ENCODE data around the gene FBXL7. TPM values are rescaled to one million over a fixed set of nuclear protein-coding genes. Genes with fewer than 3 reads are reported as not detected.

Gene FBXL7
- total RNA-seq, 1 donor from 2014 or later, result 8.0 TPM

GRCh38 chr5:15606197-15606596 lies 106.2 kb downstream of the FBXL7 start:
- H3K27ac ChIP-seq, result no peak overlapping the region
- H3K36me3 ChIP-seq, result no peaks in the 10 kb centered on the region
- H3K9me3 ChIP-seq, result no peaks in the 10 kb centered on the region
- H3K27me3 ChIP-seq (ENCODE audit: low read depth), result no peaks in the 10 kb centered on the region
- no peak overlapping the region for H3K4me3 ChIP-seq
- TF ChIP-seq CTCF (IDR thresholded peaks at IDR 0.05), result no peak
- no peak for DNase-seq
- no peak for ATAC-seq
- H3K4me1 ChIP-seq, result no peaks in the 10 kb centered on the region
- intact Hi-C loops (cut with DNase I), result no loop called here

GRCh38 chr5:15607076-15607475 lies 107.1 kb downstream of the FBXL7 start:
- no peak overlapping the region for H3K4me3 ChIP-seq
- DNase-seq (no peak), ATAC-seq (no peak)
- no peaks in the 10 kb centered on the region for H3K4me1 ChIP-seq
- H3K27ac ChIP-seq, result no peak overlapping the region
- intact Hi-C loops (cut with DNase I), result no loop called here
- H3K9me3 ChIP-seq, result no peaks in the 10 kb centered on the region
- H3K27me3 ChIP-seq (ENCODE audit: low read depth), result no peaks in the 10 kb centered on the region
- no peaks in the 10 kb centered on the region for H3K36me3 ChIP-seq
- TF ChIP-seq CTCF (IDR thresholded peaks at IDR 0.05), result no peak

DNA sequence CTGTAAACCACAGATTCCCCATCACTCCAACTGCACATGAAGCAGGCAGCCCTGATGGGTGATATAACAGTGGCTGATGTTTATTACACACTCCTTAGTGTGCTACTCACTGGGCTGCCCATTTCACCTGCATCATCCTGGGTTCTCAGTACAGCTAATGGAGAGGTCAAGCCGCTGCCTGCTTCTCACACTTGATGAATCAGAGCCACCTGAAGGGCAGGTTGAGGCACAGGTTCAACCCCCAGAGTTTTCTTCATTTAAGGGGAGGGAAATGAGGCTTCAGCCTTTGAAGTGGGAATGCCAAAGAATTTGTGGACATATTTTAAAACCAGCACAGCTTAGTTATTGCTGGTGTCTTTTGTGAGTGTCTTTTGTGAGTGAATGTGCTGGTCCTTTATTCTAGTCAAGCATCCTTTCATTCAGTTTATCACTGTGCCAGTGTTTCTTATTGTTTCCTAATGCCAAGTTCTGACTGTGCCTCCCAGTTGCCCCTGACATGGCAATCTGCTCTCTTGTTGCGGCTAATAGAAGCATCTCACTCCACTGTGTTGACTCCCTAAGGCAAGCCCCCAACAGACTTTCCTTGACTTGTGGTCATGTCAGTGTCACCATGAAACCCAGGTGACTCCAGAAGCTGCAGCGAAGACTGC lies 109.2 kb downstream of the FBXL7 start:
- ATAC-seq (no peak), DNase-seq (no peak)
- no peak for TF ChIP-seq CTCF (IDR thresholded peaks at IDR 0.05)
- H3K4me1 ChIP-seq, result no peaks in the 10 kb centered on the region
- H3K9me3 ChIP-seq, result no peaks in the 10 kb centered on the region
- H3K36me3 ChIP-seq, result no peaks in the 10 kb centered on the region
- intact Hi-C loops (cut with DNase I), result no loop called here
- H3K4me3 ChIP-seq, result no peak overlapping the region
- no peak overlapping the region for H3K27ac ChIP-seq
- H3K27me3 ChIP-seq (ENCODE audit: low read depth), result no peaks in the 10 kb centered on the region

GRCh38 chr5:15610216-15610615 lies 110.2 kb downstream of the FBXL7 start:
- ATAC-seq (no peak), DNase-seq (no peak)
- Histone ChIP-seq H3K9me3 (no peaks in the 10 kb centered on the region), H3K27me3 (ENCODE audit: low read depth) (no peaks in the 10 kb centered on the region), H3K36me3 (no peaks in the 10 kb centered on the region), H3K4me1 (no peaks in the 10 kb centered on the region), H3K27ac (no peak overlapping the region), H3K4me3 (no peak overlapping the region)
- TF ChIP-seq CTCF (IDR thresholded peaks at IDR 0.05), result no peak
- intact Hi-C loops (cut with DNase I), result no loop called here

GRCh38 chr5:15611008-15611407 lies 111.0 kb downstream of the FBXL7 start:
- no peaks in the 10 kb centered on the region for H3K27me3 ChIP-seq (ENCODE audit: low read depth)
- intact Hi-C loops (cut with DNase I), result no loop called here
- no peaks in the 10 kb centered on the region for H3K36me3 ChIP-seq
- no peak overlapping the region for H3K4me3 ChIP-seq
- DNase-seq (no peak), ATAC-seq (no peak)
- TF ChIP-seq CTCF (IDR thresholded peaks at IDR 0.05), result no peak
- H3K9me3 ChIP-seq, result no peaks in the 10 kb centered on the region
- no peak overlapping the region for H3K27ac ChIP-seq
- no peaks in the 10 kb centered on the region for H3K4me1 ChIP-seq

Measured in lower lobe of right lung (tissue), 2 donors.